Neural progenitor cell (in vitro differentiated cells): Measurements from ENCODE around the gene JAK3. TPM values are rescaled to one million over a fixed set of nuclear protein-coding genes. Genes with fewer than 3 reads are reported as not detected.

Source experiments
- DNase-seq: peaks from one replicate; pipeline ENCODE4 v3.0.0-alpha.2; 2016; ENCODE audit warnings: low spot score
- H2AFZ ChIP-seq: fragments of 200-600 bp; sonication (generic); replicated peaks from 2 replicates; pipeline ENCODE4 v1.6.1; 2016; ENCODE audit warnings: antibody characterized with exemption
- H3F3A ChIP-seq: fragments of 200-600 bp; sonication (generic); 2 replicates; pipeline ENCODE4 v1.6.1; 2016; ENCODE audit warnings: antibody characterized with exemption, low read depth
- H3K27ac ChIP-seq: fragments of 200-600 bp; sonication (generic); 2 replicates; pipeline ENCODE4 v1.5.1; 2016; ENCODE audit warnings: mild to moderate bottlenecking
- H3K27me3 ChIP-seq: fragments of 200-600 bp; sonication (generic); 2 replicates; pipeline ENCODE4 v1.6.1; 2016; ENCODE audit warnings: mild to moderate bottlenecking, moderate library complexity
- H3K36me3 ChIP-seq: fragments of 200-600 bp; sonication (generic); 2 replicates; pipeline ENCODE4 v1.5.1; 2016
- H3K4me1 ChIP-seq: fragments of 200-600 bp; sonication (generic); 2 replicates; pipeline ENCODE4 v1.6.1; 2016; ENCODE audit warnings: mixed run types
- H3K4me2 ChIP-seq: fragments of 200-600 bp; sonication (generic); 2 replicates; pipeline ENCODE4 v1.6.1; 2016
- H3K4me3 ChIP-seq: fragments of 200-600 bp; sonication (generic); 2 replicates; pipeline ENCODE4 v1.5.1; 2016
- H3K79me2 ChIP-seq: fragments of 200-600 bp; sonication (generic); 2 replicates; pipeline ENCODE4 v1.6.1; 2016; ENCODE audit warnings: low read depth
- H3K9ac ChIP-seq: fragments of 200-600 bp; sonication (generic); 2 replicates; pipeline ENCODE4 v1.6.1; 2016
- H3K9me3 ChIP-seq: fragments of 200-600 bp; sonication (generic); 2 replicates; pipeline ENCODE4 v1.5.1; 2016; ENCODE audit warnings: low read depth
- H4K20me1 ChIP-seq: fragments of 200-600 bp; sonication (generic); 2 replicates; pipeline ENCODE4 v1.6.1; 2016; ENCODE audit warnings: low read depth
- H3K27ac Mint-ChIP-seq: 3 replicates; pipeline ENCODE4 v1.8.0; 2021; ENCODE audit warnings: mixed read lengths
- H3K27me3 Mint-ChIP-seq: 2 replicates; pipeline ENCODE4 v1.8.0; 2022; ENCODE audit warnings: low read depth, mild to moderate bottlenecking, inconsistent platforms, moderate library complexity, mixed read lengths; ENCODE audit not compliant: insufficient read depth
- H3K36me3 Mint-ChIP-seq: 3 replicates; pipeline ENCODE4 v1.8.0; 2021; ENCODE audit warnings: mixed read lengths
- H3K4me1 Mint-ChIP-seq: 3 replicates; pipeline ENCODE4 v1.8.0; 2021; ENCODE audit warnings: mixed read lengths
- H3K4me3 Mint-ChIP-seq: 3 replicates; pipeline ENCODE4 v1.8.0; 2021; ENCODE audit warnings: mild to moderate bottlenecking, moderate library complexity, mixed read lengths
- H3K9me3 Mint-ChIP-seq: 3 replicates; pipeline ENCODE4 v1.8.0; 2020; ENCODE audit warnings: mixed read lengths
- CTCF ChIP-seq: fragments of 200-600 bp; sonication (generic); IDR thresholded peaks from 2 replicates; pipeline ENCODE4 v1.5.1; 2017; ENCODE audit warnings: antibody characterized with exemption, mild to moderate bottlenecking
- EZH2 ChIP-seq: fragments of 200-600 bp; sonication (generic); IDR thresholded peaks from 2 replicates; pipeline ENCODE4 v1.6.1; 2017; ENCODE audit warnings: antibody characterized with exemption, mild to moderate bottlenecking, moderate library complexity
- EZH2phosphoT487 ChIP-seq: fragments of 200-600 bp; sonication (generic); IDR thresholded peaks from 2 replicates; pipeline ENCODE4 v1.6.1; 2017; ENCODE audit warnings: antibody characterized with exemption
- total RNA-seq: library from RNA; depleted of rRNA; stranded (reverse); fragments of >200 nt; gene quantifications from 2 replicates; pipeline ENCODE4 v1.2.3, GENCODE V29; 2015; ENCODE audit warnings: low replicate concordance

JAK3 gene
- total RNA-seq, 1 donor from 2014 or later: 3.4 TPM

GRCh38 chr19:17866964-17867486 lies 19.2 kb upstream of the JAK3 start:
- Histone ChIP-seq H3K27me3 (peaks cover 38% of the 10 kb centered on the region), H3K79me2 (peaks cover 9% of the 10 kb centered on the region), H3K27ac (no peak overlapping the region), H3F3A (peaks cover 50% of the 10 kb centered on the region), H4K20me1 (peaks cover 29% of the 10 kb centered on the region), H3K4me3 (no peak overlapping the region), H2AFZ (no peak overlapping the region), H3K9ac (no peak overlapping the region), H3K9me3 (no peaks in the 10 kb centered on the region), H3K4me1 (no peaks in the 10 kb centered on the region), H3K36me3 (no peaks in the 10 kb centered on the region), H3K4me2 (no peak overlapping the region)
- H3K4me1 Mint-ChIP-seq: no peaks in the 10 kb centered on the region
- H3K9me3 Mint-ChIP-seq: no peaks in the 10 kb centered on the region
- no peak overlapping the region for H3K27ac Mint-ChIP-seq
- H3K27me3 Mint-ChIP-seq: peaks cover 14% of the 10 kb centered on the region
- no peak for DNase-seq
- peaks cover 17% of the 10 kb centered on the region for H3K36me3 Mint-ChIP-seq
- H3K4me3 Mint-ChIP-seq: no peak overlapping the region
- no peak for TF ChIP-seq CTCF

DNA sequence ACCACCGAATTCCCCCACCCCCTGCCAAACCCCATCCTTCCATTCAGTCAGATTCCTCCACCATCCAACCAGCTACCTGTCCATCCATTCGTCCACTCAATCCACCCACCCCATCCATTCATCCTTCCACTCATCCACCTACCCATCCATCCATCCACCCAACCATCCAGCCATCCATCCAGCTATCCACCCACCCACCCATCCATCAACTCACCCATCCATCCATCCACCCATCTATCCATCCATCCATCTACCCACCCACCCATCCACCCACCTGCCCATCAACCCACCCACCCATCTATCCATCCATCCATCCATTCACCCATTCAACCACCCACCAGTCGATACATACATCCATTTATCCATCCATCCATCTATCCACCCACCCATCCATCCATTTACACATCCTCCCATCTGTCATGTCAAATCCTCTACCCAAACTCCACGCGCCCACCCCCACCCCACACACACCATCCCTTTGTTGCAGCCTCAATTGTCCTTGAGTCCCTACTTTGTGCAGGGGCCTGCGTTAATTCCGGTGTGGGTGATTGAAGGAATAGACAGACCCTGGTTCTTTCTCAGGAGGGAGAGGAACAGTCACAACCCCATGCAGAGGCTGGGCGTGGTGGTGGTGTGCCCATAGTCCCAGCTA lies 18.7 kb upstream of the JAK3 start:
- Histone ChIP-seq H3K9ac (no peak overlapping the region), H3K4me2 (no peak overlapping the region), H3K79me2 (peaks cover 14% of the 10 kb centered on the region), H3K4me1 (no peaks in the 10 kb centered on the region), H3K4me3 (no peak overlapping the region), H3F3A (peaks cover 50% of the 10 kb centered on the region), H2AFZ (no peak overlapping the region), H3K9me3 (no peaks in the 10 kb centered on the region), H3K27ac (no peak overlapping the region), H4K20me1 (peaks cover 35% of the 10 kb centered on the region), H3K36me3 (no peaks in the 10 kb centered on the region), H3K27me3 (peaks cover 32% of the 10 kb centered on the region)
- Mint-ChIP-seq H3K27me3 (peaks cover 14% of the 10 kb centered on the region), H3K9me3 (no peaks in the 10 kb centered on the region), H3K4me1 (peaks cover 3% of the 10 kb centered on the region), H3K27ac (no peak overlapping the region), H3K36me3 (peaks cover 20% of the 10 kb centered on the region), H3K4me3 (no peak overlapping the region)
- no peak for TF ChIP-seq EZH2phosphoT487
- no peak for TF ChIP-seq EZH2
- no peak for TF ChIP-seq CTCF
- no peak for DNase-seq

DNA sequence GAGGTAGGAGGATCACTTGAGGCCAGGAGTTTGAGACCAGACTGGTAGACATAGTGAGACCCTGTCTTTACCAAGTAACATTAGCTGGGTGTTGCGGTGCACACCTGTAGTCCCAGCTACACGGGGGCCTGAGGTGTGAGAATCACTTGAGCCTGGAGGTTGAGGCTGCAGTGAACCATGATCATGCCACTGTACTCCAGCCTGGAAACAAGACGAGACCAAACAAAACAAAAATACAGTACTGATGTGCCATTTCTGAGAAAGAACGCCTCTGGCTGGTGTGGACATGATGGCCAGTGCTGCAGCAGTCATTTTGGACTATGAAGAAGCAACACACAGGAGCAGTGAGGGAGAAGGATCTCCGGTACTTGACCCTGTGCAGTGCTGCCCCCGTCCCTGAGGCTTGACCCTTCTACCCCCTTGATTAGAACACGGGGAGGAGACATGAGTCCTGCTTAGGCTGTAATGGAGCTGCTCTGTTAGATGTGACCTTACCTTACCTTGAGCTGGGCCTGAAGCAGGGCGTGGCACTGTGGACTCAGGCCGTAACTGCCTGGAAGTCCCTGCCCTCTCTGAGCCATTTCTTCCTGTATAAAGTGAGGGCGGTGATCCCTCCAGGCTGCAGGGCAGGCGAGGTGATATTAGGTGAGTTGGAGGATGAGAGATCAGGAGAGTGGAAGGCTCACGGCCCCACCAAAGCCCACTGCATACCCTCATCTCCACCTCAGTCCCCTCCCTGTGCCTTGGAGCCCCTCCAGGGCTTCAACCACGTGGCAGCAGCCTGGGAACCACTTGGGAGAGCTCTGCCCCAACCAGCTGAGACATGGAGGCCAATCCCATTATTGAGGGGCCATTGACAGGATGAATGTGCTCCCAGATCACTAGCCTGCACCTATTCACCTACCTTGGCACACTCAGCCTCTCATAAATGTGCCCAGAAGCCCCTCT lies 17.9 kb upstream of the JAK3 start:
- Mint-ChIP-seq H3K9me3 (no peaks in the 10 kb centered on the region), H3K27me3 (peaks cover 15% of the 10 kb centered on the region), H3K4me3 (no peak overlapping the region), H3K36me3 (peaks cover 27% of the 10 kb centered on the region), H3K4me1 (peaks cover 11% of the 10 kb centered on the region), H3K27ac (no peak overlapping the region)
- no peak overlapping the region for H3K4me3 ChIP-seq
- H3K27me3 ChIP-seq: peaks cover 24% of the 10 kb centered on the region
- peaks cover 4% of the 10 kb centered on the region for H3K36me3 ChIP-seq
- no peak for DNase-seq
- peaks cover 22% of the 10 kb centered on the region for H3K79me2 ChIP-seq
- H3K27ac ChIP-seq: peak overlapping the region; percentile 13
- H2AFZ ChIP-seq: no peak overlapping the region
- H3F3A ChIP-seq: peaks cover 58% of the 10 kb centered on the region
- H3K4me2 ChIP-seq: no peak overlapping the region
- no peak overlapping the region for H3K9ac ChIP-seq
- H4K20me1 ChIP-seq: peaks cover 43% of the 10 kb centered on the region
- TF ChIP-seq EZH2phosphoT487: no peak
- TF ChIP-seq CTCF: no peak
- TF ChIP-seq EZH2: no peak
- H3K9me3 ChIP-seq: no peaks in the 10 kb centered on the region
- H3K4me1 ChIP-seq: peaks cover 7% of the 10 kb centered on the region
